PC-3 (cell line): ENCODE data around the gene C14orf119.

Experiments used
- EZH2 ChIP-seq: fragments of 300-600 bp; sonication (generic); IDR thresholded peaks from one replicate; pipeline ENCODE4 v1.6.1; 2017; ENCODE audit warnings: antibody characterized with exemption, mild to moderate bottlenecking, low read length; ENCODE audit not compliant: unreplicated experiment
- EZH2phosphoT487 ChIP-seq: fragments of 300-600 bp; sonication (generic); IDR thresholded peaks from 2 replicates; pipeline ENCODE4 v1.6.1; 2018; ENCODE audit warnings: mild to moderate bottlenecking, antibody characterized with exemption, low read length, borderline replicate concordance
- TF ChIP-seq, protein P1 (sequence below): fragments of 300-600 bp; sonication (generic); conservative IDR thresholded peaks from 2 replicates; pipeline ENCODE4 v1.5.1; 2017; ENCODE audit warnings: antibody characterized with exemption, low read depth, mild to moderate bottlenecking, low read length

DNA sequence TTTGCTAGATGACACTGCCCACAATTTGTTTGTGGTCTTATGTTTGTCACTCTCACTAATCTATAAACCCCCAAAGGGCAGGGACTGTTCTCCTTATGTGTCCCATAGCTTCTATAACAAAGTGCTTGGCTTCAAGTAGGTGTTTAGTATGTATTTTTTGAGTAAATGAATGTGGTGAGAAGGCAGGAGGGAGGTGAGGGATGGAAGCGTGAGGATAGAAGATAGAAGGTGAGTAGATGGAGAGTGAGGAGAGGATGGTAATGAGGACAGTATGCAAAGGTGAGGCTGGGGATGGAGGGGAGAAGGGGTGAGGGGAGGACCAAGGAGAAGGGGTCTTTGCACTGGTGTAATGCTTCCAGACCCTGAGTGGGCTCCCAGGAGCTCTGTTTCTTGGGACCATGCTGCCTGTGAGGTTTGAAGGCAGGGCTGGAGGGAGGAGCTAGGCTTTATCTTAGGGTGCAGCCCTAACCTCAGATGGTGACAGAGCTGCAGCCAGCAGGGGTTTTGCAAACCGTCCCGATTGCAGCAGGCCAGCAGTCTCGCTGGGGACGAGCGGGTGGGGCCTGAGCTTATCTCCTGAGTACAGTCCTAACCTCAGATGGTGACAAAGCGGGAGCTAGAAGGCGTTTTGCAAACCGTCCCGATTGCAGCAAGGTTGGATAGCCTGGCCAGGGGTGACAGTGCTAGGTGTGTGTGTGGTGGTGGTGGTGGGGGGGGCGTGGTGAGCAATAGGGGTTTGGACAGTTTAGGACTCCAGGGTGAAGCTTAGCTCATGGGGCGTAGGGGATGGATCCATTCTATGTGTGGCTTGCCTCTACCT lies 17.3 kb downstream of the C14orf119 start:
- TF ChIP-seq EZH2phosphoT487, result no peak
- TF ChIP-seq, protein P1, sequence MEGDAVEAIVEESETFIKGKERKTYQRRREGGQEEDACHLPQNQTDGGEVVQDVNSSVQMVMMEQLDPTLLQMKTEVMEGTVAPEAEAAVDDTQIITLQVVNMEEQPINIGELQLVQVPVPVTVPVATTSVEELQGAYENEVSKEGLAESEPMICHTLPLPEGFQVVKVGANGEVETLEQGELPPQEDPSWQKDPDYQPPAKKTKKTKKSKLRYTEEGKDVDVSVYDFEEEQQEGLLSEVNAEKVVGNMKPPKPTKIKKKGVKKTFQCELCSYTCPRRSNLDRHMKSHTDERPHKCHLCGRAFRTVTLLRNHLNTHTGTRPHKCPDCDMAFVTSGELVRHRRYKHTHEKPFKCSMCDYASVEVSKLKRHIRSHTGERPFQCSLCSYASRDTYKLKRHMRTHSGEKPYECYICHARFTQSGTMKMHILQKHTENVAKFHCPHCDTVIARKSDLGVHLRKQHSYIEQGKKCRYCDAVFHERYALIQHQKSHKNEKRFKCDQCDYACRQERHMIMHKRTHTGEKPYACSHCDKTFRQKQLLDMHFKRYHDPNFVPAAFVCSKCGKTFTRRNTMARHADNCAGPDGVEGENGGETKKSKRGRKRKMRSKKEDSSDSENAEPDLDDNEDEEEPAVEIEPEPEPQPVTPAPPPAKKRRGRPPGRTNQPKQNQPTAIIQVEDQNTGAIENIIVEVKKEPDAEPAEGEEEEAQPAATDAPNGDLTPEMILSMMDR, result no peak
- no peak for TF ChIP-seq EZH2
